HTERT RPE-1 (cell line): ENCODE data around the gene NXT1.
"Not testable (repeated sequence)": the region's sequence is repeated elsewhere in the genome, so short reads cannot be mapped to it uniquely, and the experiment has no call there.

Experiments
- in situ Hi-C: fragments of 300-500 bp; cut with MboI; formaldehyde crosslinking; loops from 4 replicates; pipeline ENCODE4 v1.14.3; 2020; ENCODE audit warnings: low sequenced_read_pairs

Gene NXT1

GRCh38 chr20:23350196-23350903, at the start of gene NXT1:
Gene NXT1, plus strand, starts transcription at chr20:23350791. Its CDS starts 3,251 bp downstream, at chr20:23354042.
- in situ Hi-C loops = no loop called here

DNA sequence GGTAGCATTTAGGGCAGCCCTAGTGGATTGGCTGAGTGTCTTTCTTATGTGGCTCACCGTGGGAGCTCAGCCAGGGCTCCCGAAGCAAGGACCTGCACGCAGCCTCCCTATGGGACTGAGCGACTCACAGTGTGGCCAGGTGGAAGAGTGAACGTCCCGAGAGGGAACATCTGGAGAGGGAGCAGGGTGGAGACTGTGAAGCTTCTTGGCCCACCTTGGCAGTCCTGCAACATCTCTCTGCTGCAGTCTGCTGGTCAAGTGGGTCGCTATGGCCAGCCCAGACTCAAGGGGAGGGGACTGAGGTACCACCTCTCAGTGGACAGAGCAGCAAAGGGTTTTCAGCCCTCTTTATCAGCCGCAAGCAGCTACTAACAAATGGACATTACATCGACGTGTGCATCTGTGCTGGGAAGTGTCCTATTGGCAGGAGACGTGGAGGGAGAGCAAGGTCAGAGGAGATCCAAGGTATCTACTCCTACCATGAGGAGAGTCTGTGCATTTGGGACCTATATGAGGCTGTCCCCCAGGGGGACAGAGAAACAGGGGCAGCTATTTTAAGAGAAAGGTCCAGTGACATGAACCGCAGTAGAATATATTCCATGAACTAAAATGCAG, 49.0 kb upstream of the NXT1 start:
- in situ Hi-C loops = no loop called here

GRCh38 chr20:23302386-23302785, 48.2 kb upstream of the NXT1 start:
- in situ Hi-C loops = no loop called here

DNA sequence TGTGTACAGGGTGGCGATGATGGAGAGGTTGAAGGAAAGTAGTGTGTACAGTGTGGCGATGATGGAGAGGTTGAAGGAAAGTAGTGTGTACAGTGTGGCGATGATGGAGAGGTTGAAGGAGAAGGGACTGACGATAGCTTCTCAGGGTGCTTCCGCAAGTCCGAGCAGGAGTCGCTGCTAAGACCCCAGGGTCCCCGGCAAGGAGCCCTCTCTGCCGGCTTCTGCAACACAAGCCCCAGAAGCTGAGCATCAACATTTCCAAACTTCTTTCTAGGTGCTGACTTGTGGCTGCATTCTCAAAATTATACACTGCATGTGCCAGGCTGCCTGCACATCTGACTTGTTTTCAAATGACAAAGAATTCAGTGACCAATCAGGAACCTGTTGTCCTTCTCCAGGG, 47.8 kb upstream of the NXT1 start:
- in situ Hi-C loops = no loop called here

DNA sequence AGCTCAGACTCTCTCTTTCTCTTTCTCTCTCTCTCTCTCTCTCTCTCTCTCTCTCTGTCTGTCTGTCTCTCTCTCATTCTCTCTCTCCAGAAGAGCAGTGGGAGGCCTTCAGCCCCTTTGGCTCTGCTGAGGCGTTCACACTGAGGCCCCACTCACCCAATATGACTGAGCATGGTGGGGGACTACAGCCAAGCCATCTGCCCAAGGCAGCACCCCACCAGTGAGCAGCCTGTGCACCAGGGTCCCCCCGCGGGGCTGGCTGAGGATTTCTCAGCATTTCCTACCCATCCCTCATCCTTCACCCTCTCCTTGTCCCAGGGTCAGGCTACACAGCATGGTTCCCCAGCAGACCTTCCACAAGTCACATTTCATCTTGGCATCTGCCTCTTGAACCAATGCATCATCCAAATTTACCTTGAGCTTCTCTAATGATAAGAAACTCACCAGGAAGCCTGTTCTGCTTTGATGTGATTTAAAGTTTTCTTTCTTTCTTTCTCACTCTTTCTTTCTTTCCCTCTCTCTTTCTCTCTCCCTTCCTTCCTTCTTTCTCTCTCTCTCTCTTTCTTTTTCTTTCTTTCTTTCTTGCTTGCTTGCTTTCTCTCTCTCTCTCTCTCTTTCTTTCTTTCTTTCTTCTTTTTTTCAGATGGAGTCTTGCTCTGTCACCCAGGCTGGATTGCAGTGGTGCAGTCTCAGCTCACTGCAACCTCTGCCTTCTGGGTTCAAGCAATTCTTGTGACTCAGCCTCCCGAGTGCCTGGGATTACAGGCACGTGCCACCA, 47.1 kb upstream of the NXT1 start:
- in situ Hi-C loops = no loop called here

DNA sequence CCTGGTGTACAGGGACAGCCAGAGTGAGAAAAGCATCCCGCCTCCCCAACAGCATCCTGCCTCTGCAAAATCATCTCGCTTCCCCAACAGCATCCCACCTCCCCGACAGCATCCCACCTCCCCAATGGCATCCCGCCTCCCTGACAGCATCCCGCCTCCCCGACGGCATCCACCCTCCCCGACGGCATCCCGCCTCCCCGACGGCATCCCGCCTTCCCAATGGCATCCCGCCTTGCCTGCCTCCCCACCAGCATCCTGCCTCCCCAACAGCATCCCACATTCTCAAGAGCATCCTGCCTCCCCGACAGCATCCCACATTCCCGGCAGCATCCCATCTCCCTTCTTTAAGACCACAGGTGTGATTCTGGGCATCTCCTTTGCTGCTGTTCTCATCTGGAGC, 46.0 kb upstream of the NXT1 start:
- in situ Hi-C loops = no loop called here

DNA sequence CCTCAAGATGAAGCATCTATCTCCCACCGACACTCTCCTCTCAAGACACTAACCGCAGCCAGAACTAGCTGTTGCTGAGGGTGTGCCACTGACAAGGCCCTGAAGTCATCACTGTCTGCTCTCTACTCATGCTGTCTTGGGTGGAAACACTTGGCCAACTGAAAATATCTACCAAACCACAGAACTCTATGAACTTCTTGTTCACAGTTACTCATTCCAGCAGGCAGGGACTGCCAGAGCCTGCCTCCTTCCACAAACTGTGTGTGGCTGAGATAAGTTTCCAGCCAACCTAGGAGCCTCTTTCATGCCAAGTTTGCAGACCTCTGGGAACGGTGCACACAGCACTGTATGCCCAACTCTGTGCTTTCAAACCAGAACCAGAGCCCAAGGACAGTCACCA, 45.5 kb upstream of the NXT1 start:
- in situ Hi-C loops = no loop called here

DNA sequence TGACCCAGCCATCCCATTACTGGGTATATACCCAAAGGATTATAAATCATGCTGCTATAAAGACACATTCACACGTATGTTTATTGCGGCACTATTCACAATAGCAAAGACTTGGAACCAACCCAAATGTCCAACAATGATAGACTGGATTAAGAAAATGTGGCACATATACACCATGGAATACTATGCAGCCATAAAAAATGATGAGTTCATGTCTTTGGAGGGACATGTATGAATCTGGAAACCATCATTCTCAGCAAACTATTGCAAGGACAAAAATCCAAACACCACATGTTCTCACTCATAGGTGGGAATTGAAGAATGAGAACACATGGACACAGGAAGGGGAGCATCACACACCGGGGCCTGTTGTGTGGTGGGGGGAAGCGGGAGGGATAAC, 43.2 kb upstream of the NXT1 start:
- in situ Hi-C loops = not testable (repeated sequence)

GRCh38 chr20:23308024-23308423, 42.6 kb upstream of the NXT1 start:
- in situ Hi-C loops = no loop called here

DNA sequence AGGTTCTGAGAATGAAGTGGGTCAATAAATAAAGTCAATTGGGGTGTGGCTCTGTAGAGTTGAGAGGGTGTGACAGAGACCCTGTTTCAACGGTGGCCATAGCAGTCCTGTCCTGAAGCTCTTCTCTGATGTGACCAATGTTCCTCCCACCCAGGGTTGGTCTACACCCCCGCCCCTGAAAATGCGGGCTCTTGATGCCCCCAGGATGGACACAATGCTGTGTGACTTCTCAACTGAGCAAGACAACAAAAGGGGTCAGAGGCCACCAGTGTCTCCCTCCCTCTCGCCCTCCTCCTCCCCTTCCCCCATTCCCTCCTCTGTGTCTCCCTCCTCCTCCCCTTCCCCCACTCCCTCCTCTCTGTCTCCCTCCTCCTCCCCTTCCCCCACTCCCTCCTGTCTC, 41.7 kb upstream of the NXT1 start:
- in situ Hi-C loops = no loop called here

DNA sequence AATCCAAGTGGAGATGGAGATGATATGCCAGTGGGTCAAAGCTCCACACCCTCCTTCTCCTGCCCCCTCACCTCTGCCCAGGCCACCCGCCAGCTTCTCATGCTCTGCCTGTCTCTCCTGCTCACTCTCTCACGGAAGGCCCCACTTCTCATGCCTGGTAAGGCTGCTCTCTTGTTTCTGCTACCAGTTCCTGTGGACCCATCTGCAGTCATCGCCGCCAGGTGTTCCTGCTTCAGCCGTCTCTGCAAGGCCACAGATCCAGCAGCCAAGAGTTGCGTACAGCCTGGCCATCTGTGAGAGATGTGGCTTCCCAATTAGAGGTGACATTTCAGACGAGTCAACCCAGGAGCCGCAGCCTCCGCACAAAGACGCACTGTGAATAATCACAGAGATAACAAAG, 40.8 kb upstream of the NXT1 start:
- in situ Hi-C loops = no loop called here

DNA sequence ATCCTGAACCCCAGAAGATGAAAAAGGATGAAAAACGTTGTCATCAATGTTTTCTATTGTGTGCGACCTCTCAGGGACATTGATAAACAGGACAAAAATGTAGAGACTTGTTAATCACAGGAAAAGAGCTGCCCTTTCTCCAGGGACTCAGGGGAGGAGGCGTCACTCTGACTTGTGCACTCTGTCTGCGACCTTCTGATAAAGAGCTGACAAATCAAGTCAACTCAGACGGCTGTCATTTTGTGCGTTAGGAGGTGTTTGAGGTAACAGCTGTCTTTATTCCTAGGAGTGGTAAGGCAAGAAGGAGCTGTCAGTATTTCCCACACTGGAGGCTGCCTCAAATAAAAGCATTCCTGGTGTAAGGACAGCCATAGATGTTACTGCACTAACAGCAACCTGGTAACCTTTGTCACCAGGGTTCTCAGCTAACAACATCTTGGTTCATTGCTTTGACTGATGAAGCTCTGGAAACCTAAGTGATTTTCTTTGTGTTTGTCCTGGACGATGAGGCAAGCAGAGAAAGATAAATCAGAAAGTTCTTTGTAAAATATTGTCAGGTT, 38.6 kb upstream of the NXT1 start:
- in situ Hi-C loops = no loop called here

DNA sequence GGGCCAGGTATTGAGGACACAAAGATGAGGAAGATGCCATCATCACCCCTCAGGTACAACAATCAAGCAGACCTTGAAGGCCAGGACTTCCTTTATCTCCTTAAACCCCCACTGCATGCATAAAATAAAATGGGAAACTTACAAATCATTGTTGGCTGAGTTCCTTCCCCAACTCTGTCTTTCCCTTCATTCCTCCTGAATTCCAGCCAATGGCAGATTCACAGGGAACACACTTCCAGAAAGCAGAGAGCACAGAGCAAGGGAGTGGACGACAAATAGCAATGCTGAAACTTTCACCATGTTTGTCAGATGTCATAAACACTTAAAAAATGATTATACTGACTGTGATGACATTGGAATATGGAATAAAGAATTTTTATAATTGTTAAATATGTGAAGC, 37.3 kb upstream of the NXT1 start:
- in situ Hi-C loops = no loop called here

- in situ Hi-C loops = no loop called here
Measured at GRCh38 chr20:23314699-23315098, 35.9 kb upstream of the NXT1 start.

DNA sequence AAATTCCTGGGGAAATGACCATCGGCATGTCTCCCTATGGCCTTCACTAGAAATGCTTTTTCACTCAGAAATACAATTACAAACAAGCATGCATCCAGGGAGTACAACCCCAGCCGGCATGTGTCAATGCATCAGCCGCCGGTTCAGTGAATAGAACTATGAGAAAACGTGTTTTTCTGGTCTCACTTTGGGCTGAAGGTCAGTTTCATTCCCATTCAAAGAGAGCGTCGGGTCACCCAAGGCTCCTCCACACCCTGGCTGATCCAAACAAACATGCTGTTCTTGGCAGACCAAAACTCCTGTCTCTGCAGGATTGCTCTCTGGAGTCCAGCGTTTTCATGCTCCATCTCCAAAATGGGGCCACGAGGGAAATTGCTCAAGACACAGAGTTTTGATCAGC, 35.5 kb upstream of the NXT1 start:
- in situ Hi-C loops = no loop called here

DNA sequence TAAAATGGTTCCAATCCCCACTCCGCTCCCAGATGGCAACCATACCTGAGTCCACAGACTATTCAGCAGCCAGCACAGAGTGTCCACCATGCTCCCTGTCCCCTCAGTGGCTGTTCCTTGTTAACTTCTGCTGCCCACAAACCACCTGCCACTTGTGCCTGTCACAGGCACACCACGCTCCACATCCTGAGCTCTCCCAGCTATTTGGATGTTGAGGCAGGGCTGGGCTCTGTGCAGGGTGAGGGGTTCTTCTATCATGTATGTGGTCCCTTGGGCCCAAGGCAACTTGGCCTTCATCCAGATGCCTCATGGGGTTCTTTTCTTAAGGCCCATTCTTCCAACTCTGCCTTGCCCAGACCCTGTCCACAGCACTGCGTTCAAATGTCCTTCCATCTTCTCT, 34.0 kb upstream of the NXT1 start:
- in situ Hi-C loops = no loop called here

DNA sequence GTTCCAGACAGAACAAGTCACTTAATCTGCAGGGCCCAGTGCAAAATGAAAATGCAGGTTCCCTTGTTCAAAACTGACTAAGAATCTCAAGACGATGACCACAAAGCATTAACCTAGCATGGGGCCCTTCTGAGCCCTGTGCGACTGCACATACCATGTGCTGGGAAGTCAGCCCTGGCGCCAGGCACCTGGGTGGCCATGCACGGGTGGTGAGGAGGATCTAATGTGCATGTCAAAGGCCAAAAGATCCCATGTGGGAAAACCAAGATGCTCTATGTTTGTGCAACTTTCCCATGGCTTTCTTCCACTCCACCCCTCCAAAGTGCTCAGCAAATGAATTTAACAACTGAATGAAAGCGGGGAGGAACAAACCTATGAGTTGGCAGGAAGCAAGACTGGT, 33.5 kb upstream of the NXT1 start:
- in situ Hi-C loops = no loop called here

GRCh38 chr20:23318347-23318746, 32.2 kb upstream of the NXT1 start:
- in situ Hi-C loops = no loop called here

- in situ Hi-C loops = no loop called here
Measured at GRCh38 chr20:23320317-23320716, 30.3 kb upstream of the NXT1 start.

GRCh38 chr20:23325107-23325506, 25.5 kb upstream of the NXT1 start:
- in situ Hi-C loops = no loop called here

DNA sequence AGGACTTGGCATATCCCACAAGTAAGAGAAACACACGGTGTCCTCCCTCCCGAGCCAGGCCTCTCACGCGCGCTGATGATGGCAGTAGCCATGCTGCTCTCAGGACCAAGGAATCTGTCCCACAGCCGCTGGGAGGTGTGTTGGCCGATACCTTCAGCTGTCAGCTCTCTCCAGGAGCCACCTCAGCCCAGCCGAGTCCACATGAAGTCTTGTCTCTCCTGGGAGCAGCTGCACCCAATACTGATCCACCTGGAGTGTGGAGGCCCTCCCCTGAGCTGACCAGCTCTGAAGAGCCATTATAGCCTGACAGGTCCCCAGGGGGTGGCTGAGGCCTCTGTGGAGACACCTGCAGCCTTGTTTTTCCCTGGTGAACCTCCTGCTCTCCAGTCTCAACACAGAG, 23.8 kb upstream of the NXT1 start:
- in situ Hi-C loops = no loop called here
